ENCODE results near the gene CYB561D2.

The CYB561D2 gene

GRCh38 chr3:50323614-50324199 lies 27.0 kb upstream of the CYB561D2 start:
- no peak for DNase-seq (ENCODE audit: low spot score)

GRCh38 chr3:50324351-50325112 lies 26.1 kb upstream of the CYB561D2 start:
- peak; percentile 69 for DNase-seq (ENCODE audit: low spot score)

DNA sequence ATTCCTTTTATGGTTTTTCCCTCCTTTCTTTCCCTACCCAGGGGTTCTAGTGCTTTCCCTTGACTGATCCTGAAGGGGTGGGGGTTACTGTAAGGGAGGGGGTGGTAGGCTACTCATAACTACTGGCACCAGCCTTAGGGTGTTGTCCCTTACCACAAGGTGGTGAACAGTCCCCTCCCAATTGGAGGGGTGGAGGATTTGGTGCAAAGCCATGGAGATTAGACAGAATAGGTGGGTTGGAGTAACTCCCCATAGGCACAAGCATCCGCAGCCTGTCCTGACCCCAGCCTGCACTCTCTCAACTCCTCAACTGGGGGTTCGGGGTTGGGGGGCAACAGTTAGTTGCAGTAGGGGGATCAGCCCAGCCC lies 25.6 kb upstream of the CYB561D2 start:
- no peak for DNase-seq (ENCODE audit: low spot score)

DNA sequence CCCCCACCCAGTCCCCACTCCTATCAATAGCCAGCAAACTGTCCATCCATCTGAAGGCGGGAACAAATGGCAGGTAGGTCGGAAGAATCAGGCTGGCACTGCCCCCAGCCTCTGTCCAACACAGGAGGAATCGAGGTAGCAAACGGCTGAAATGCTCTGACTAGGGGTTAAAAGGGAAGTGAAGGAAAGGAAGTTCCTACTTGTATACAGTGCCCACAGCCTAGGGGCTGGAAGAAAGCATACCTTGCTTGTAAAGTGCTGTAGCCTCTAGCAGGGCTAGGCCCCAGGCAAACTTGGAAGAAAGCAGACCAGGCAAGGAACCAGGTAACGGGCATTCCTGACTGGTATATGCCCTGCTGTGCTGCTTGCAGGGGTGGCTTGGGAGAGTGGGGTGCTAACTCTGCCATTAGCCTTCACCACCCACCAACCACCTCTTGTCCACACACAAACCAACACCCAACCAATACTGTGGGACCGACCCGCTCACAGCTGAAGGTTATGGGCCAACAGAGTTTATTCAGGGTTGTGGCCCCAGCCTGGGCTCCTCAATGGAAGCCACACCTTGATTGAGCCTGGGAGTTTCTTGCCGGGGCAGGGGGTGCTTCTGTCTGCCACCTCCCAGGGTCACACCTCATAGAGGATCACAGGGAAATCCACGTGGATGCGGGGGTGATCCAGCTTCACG lies 25.0 kb upstream of the CYB561D2 start:
- DNase-seq (ENCODE audit: low spot score): no peak

GRCh38 chr3:50326182-50326541 lies 24.5 kb upstream of the CYB561D2 start:
- DNase-seq (ENCODE audit: low spot score): no peak

- no peak for DNase-seq (ENCODE audit: low spot score)
These were observed 23.5 kb upstream of the CYB561D2 start for GRCh38 chr3:50327129-50327528.

DNA sequence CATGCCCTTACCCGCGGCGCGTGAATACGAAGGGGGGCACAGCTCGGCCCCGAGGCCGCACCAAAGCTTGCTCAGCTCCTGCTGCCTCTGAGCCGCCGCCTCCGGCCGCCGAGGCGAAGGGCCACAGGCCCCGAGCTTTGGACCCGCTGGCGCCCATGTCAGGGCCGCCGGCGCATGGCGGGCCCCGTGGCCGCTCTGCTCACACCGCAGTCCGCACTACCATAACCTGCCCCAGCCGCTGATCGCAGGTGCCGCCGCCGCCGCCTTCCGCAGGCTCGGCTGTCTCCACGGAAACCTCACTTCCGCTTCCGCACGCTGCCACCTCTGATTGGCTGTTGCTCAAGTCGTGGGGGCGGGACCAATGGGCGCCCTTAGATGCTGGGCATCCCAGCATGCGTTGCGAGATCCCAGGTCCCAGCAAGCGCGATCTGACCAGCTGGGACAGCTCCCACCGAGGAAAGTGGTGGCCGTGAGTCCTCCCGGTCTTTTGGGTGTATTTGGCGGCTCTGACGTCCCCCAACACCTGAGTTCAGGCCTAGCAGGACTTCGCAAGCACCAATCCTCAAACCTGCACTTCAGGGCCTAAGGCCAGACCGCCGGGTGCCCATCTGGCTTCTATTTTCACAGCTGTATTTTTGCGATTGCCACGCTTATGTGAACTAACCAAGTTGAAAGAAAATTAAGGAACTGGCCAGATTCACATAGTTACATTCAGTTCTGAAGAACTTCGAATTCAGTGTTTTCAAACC lies 22.5 kb upstream of the CYB561D2 start, which contains the start of gene TUSC2:
Gene TUSC2, minus strand, starts transcription at position 281 of the 749 bp plus-strand sequence. Its CDS starts 124 bp downstream, at position 157.
- DNase-seq (ENCODE audit: low spot score): peak; percentile 97

- no peak for DNase-seq (ENCODE audit: low spot score)
These were observed 20.3 kb upstream of the CYB561D2 start for GRCh38 chr3:50330330-50330729.

- no peak for DNase-seq (ENCODE audit: low spot score)
These were observed 19.2 kb upstream of the CYB561D2 start for GRCh38 chr3:50331364-50331907.

DNA sequence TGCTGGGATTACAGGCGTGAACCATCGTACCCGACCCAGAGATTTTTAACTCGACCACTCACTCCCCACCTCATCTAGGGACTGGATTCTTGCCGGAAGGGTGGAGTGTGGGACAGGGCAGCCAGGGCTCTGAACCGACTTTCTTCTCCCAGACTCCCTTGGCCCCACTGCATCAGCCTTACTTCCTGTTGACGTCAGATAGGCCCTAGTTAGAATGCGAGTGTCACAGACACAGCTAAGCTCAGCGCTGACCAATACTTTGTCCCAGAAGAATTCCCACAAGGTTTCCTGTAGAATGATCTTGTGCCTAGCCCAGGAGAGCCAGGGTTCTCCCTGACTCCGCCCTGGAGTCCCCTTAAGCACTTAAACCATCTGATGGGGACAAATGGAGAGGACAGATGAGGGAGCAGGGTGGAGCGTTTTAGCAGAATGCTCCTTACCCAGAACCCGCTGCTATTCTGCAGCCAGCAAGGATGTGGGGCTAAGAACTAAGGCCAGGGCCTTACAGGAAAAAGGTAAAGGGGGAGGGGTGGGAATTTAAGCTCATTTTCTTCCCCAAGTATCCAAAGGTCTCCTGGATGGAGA lies 16.8 kb upstream of the CYB561D2 start:
- DNase-seq (ENCODE audit: low spot score): no peak

- no peak for DNase-seq (ENCODE audit: low spot score)
These were observed 16.2 kb upstream of the CYB561D2 start for GRCh38 chr3:50334339-50335075.

DNA sequence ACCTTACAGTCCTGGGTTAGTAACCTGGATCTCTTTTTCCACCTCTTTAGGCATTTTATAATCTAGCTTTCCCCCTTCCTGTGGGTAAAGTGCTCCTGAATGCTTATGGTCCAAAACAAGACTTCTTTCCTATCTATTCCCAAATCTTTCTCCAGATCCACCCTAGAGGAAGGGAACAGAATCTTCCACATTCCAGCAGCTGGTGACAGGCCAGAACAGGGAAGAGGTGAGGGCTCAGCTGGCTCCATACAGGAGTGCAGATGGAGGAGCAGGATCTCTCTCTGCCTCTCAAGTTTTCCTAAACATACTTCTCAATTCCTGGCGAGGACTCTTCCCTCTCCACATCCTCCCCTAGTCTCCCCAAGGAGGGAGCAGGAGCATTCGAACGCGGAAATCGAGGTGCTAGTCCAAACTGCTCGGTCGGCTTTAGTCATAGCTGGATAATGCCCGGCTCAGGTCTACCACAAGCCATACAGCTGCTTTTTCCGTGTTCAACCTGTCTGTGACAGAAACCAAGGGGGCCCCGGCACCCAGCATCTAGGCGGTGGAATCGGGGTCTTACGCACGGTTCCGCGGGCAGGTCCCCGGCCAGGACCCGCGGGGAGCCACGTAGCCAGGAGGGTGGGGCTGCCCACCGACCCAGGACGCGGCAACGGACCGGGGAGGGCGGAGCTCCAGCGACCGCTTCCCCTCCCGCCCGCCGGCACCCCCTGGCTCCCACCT lies 14.0 kb upstream of the CYB561D2 start:
- DNase-seq (ENCODE audit: low spot score): no peak

DNA sequence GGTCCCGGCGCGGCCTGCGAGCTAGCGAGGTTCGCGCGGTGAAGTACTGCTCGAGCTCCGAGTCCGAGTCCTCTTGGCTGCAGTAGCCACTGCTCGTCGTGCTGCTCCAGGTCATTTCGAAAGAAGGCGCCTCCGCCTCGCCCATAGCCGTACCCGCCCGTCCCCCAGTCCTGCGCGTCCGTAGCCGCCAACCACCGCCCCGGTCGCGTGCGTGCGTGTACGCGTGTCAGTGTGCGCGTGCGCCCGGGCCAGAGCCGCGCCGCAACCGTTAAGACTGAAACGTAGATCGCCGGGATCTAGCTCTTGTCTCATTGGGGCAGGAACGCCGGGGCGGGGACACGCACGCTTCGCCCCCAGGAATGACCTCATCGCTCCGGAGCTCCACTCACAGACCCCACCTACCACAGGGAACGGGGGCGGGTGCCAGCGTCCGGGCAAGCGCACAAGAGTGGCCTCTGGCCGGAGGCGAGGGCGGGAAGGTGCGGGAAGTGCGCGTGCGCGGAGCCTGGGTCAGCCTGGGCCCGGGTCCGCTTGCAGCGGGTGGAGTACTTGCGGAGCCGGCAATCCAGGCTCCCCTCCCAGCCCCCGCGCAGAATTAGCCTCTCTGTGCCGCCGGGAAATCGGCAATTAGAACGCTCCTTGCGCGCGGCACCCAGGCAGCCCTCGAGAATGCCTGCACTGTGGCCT lies 13.3 kb upstream of the CYB561D2 start:
- DNase-seq (ENCODE audit: low spot score): peak; percentile 99

GRCh38 chr3:50338965-50339364 lies 11.7 kb upstream of the CYB561D2 start:
- no peak for DNase-seq (ENCODE audit: low spot score)

GRCh38 chr3:50339485-50340146 lies 11.0 kb upstream of the CYB561D2 start:
- no peak for DNase-seq (ENCODE audit: low spot score)

- no peak for DNase-seq (ENCODE audit: low spot score)
These were observed 10.6 kb upstream of the CYB561D2 start for GRCh38 chr3:50340147-50340447.

GRCh38 chr3:50340448-50341329 lies 10.0 kb upstream of the CYB561D2 start, which contains the start of gene RASSF1:
RASSF1 (minus strand) TSS chr3:50340836; CDS start chr3:50340805, 31 bp downstream.
- DNase-seq (ENCODE audit: low spot score): no peak

DNA sequence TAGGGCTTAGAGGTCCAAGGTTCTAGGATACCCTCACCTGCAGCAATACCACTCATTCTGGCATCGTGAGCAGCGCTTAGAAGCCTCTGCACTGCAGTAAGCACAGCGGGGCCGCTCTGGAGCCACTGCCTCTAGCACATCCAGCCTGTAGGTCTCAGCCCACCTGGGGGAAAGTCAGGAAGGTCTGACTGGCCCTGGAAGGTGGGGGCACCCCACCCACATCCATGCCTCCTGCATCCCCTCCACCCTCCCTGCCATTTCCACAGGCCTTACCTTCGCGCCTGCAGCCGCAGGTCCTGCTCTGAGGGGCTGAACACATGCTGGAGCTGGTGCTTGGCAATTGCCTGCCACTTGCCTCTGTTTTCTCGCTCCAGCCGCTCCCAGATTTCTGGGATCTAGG lies 9.1 kb upstream of the CYB561D2 start:
- DNase-seq (ENCODE audit: low spot score): no peak
